ENCODE data around the gene SEC16B.
A peak's percentile ranks its signal among the peaks of the same experiment; 100 is the strongest.

The SEC16B gene

DNA sequence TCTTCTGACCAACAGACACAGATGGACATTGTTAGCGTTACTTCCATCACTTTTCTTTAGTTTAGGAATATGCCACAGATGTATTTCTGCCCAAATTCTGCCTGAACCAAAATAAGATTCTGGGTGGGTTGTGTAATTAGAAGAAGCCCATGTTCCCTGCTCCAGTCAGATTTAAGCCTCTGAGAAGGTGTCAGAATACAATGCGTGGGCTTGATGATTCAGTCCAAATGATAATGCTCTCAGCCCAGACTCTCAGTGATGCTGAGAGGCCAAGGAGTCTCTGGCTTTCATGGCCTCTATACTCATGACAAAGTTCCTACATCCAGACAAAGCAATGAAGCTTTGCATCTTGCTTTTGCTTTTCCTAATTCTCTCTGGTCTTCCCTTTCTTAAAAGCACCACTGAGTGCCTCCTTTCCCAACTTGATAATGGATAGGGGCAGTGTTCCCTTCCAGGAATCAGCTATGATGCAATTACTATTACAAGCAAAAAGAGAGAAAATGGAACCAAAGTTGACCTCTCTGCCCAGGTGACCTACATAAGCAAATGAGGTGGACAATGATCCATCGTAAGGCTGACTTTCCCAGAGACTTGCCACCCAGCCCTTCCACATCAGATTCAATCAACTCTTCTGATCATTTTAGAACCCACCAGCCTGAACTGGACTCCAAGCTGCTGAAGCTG lies 8.8 kb downstream of the SEC16B start:
- no peak for DNase-seq (ENCODE audit: insufficient read length, low spot score)
- TF ChIP-seq POLR2A (IDR thresholded peaks at IDR 0.05; ENCODE audit: low read depth, low read length) = no peak
- FAIRE-seq = no peak

DNA sequence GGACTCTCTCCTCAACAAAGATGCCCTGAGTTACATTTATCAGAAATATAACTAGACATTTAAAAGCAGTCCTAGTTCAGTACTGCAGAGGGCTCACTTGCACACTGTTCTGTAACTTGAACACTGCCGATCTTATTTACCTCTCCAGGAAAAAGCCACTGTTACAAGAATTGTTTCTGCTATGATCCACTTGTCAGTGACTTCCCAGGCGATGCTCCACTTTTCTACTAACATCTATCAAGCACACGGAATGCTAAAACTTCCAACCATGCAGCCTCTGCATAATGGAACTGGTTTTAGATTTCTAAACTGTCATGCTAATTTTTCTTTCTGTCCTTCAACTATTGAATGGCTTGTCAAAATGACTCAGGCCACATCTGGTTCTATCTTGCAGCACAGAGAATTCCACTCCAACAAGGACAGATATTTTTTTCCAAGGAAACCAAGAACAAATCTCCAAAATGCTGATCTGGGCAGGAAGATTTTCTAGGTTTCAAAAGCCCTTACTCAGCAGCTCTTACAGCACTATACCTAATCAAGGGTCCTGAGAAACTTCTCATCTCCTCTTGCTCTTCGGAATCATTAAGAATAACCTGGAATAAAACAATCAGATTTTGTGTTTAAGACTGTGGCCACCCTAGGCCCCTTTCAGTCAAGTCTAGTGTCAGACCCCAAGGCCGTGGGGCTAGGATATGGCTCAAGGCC lies 9.9 kb downstream of the SEC16B start:
- FAIRE-seq = no peak
- DNase-seq (ENCODE audit: insufficient read length, low spot score) = peak; percentile 14
- TF ChIP-seq POLR2A (IDR thresholded peaks at IDR 0.05; ENCODE audit: low read depth, low read length) = no peak

DNA sequence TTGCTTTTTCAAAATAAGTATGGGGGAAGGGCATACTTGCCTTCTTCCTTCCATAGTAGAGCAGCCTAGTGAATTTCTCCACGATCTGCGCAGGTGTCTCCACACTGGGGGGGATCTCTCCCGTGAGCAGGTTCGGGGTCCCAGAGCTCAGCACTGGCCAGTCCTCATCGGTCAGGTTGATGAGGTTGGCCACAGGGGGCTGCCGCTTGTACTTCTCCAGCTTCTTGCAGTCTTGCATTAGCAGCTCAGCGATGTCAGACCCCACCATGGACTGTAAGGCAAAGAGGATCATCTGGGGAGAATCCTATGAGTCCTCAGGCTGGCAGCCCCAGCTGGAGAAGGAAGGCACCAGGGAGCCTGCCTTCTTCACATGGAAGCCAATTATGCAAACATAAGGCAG lies 11.8 kb downstream of the SEC16B start:
- DNase-seq (ENCODE audit: insufficient read length, low spot score) (no peak), FAIRE-seq (no peak)
- TF ChIP-seq POLR2A (IDR thresholded peaks at IDR 0.05; ENCODE audit: low read depth, low read length) = no peak

DNA sequence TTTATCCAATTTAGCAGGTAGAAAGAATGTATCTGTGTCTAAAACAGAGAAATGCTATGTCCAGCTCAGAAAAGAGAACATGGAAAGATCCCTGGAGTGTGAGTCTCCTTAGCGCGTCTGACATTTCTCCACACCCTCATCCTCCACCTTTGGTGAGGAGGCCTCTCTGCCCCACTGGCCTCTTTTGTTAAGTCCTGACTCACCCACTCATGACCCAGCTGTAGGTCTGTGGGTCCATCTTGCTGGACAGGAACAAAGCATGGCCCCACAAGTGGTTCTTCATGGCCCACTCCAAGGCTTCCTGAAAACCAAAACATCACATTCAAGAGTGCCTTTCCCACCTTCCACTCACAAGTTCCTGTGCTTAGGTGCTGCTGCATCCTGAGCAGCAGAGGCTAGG lies 15.8 kb downstream of the SEC16B start:
- TF ChIP-seq POLR2A (IDR thresholded peaks at IDR 0.05; ENCODE audit: low read depth, low read length) = no peak
- no peak for FAIRE-seq

DNA sequence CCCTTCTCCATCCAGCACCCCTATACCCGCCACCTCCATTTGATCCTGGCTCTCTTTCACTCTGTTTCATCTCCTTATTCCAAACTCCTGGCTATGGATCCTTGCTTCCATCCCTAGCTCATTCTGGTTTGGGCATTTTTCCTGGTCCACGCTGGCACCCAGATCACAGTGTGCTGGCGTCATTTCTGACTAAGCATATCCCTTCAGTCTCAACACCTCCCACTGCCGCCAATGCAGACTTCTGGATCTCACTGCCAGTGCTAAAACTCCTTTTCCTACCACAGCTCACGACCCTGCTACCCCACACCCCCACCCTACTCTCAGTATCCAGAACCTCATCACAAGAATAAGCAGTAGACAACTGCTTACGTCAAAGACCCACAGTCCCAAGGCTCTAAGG lies 16.3 kb downstream of the SEC16B start:
- DNase-seq (ENCODE audit: insufficient read length, low spot score) = no peak
- no peak for TF ChIP-seq POLR2A (IDR thresholded peaks at IDR 0.05; ENCODE audit: low read depth, low read length)
- no peak for FAIRE-seq

More for the DNA sequence above, 15.8 kb downstream of the SEC16B start:
- no peak for DNase-seq (ENCODE audit: insufficient read length, low spot score)

DNA sequence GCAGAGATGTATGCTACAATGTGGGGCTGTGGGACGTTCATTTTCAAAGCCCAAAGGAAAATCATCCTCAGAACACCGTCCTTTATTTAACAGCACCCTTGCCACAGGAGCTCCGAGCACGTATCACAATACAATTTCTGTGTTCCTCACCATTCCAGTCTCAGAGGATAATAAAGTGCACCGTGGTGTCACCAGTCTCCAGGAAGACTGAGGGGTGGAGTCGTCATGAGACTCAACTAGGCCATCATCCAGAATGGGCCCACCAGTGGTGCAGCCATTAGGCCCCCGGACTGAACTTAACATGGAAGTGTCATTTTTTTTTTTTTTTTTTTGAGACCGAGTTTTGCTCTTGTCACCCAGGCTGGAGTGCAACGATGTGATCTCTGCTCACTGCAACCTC lies 17.2 kb downstream of the SEC16B start:
- DNase-seq (ENCODE audit: insufficient read length, low spot score) (no peak), FAIRE-seq (no peak)
- TF ChIP-seq POLR2A (IDR thresholded peaks at IDR 0.05; ENCODE audit: low read depth, low read length) = no peak

DNA sequence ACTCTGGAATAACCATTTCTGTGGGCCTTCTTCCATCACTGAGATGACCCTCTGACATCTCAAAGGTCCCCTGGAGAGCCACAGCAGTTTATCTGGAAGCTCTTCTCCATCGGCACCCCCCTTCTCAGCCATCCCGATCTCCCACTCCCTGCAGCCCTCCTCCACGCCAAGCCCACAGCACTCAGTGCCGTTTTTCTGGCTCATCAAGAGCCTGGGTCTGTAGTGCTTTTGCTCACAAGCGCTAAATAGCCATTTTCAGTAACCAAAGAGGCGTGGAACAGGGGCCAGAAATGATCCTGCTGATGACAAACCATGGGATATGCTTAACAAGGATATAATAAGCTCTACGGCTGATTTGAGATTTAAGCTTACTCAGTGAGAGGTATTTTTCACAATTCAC lies 17.6 kb downstream of the SEC16B start:
- no peak for DNase-seq (ENCODE audit: insufficient read length, low spot score)
- no peak for FAIRE-seq
- TF ChIP-seq POLR2A (IDR thresholded peaks at IDR 0.05; ENCODE audit: low read depth, low read length) = no peak

DNA sequence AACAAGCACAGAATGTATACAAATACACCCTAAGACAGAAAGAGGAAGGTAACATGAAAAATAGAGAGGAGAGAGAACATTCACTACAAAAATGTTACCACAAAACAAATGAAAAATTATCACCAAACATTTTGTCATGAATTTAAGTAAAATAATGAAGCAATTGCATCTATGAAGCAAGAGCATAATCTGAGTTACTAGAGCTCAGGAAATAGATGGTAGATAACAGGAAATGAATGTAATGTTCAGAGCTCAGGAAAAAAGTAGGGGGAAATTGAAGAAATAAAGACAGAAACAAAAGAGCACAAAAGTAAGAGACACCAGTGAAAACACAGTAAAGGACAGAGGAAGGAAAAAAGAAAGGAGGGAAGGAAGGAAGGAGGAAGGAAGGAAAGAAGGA lies 19.4 kb downstream of the SEC16B start:
- DNase-seq (ENCODE audit: insufficient read length, low spot score) (no peak), FAIRE-seq (no peak)
- no peak for TF ChIP-seq POLR2A (IDR thresholded peaks at IDR 0.05; ENCODE audit: low read depth, low read length)

DNA sequence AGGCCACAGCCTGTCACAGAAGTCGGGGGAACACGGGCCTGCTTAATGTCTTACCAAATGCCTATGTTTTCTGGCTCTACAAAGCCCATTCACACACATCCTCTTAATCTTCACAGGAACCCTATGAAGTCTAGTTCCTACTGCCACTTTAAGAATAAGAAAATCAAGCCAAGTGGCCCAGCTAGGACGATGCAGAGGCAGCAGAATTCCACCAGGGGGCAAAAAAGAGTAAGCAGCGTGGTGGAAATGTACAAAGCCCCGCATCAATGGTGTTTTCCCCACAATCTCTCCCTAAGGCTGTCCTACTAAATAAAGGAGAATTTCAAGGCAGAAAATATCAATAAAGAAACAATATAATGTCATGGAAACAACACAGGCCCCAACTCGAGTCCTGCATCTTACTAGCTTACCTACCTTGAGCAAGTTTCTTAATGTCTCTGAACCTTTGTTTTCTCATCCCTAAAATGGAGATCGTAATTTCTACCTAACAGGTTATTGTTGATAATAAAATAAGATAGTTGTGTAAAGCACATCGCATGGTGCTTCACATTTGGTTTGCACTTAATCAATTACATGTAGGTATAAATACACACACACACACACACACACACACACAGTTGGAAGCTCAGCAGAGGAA lies 21.4 kb downstream of the SEC16B start:
- DNase-seq (ENCODE audit: insufficient read length, low spot score) (peak; percentile 38), FAIRE-seq (peak; percentile 23)

DNA sequence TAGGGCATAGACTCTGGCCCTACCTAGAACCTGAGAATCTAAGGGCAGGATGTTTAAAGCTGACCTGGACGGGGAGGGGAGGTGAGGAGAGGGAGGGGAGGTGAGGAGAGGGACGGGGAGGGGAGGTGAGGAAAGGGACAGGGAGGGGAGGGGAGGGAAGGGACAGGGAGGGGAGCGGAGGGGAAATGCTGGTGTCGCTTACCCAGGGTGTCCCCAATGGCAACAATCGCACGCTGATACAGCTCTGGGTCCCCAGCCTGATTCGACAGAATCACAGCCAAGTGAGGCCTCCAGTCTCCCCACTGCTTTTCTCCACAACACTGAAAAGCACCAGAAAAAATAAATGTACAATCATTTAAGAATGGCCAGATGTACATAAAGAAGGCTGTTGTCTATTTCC lies 22.2 kb downstream of the SEC16B start:
- TF ChIP-seq POLR2A (IDR thresholded peaks at IDR 0.05; ENCODE audit: low read depth, low read length) = no peak
- no peak for FAIRE-seq

More for the DNA sequence above, 21.4 kb downstream of the SEC16B start:
- no peak for TF ChIP-seq POLR2A (IDR thresholded peaks at IDR 0.05; ENCODE audit: low read depth, low read length)

DNA sequence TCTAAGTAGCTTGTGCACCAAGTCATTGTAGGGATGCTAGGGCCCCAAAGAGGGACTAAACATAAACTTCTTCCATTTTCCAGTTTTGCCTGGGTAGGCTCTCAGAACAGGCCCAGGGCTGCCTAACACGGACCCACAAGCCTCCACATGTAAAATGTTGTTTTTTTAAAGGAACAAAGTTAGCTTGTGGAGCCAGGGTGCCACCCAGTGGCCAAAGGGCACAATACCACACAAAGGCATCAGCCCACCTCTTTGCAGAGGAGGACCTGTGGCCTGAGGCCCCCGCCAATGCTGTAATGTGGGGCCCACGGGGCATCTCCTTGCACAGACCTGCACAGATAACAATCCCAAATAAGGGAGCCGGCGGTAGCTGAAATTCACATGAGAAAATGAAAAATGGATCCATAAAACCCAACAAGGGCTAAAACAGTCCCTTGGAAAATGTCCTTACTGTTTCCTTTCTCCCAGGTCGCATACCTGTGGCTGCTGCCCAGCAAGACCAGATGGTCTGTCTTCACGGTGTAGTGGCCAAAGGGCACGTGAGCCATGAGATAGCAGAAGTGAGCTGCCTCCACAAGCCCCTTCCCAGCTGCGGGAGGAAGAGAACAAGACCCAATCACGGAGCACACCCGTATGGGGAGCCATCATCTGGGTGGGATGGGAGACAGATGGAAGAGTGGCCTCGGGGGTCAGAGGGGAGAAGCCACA lies 23.8 kb downstream of the SEC16B start:
- TF ChIP-seq POLR2A (IDR thresholded peaks at IDR 0.05; ENCODE audit: low read depth, low read length) = no peak
- no peak for FAIRE-seq
- peak; percentile 47 for DNase-seq (ENCODE audit: insufficient read length, low spot score)

More for the DNA sequence above, 22.2 kb downstream of the SEC16B start:
- no peak for DNase-seq (ENCODE audit: insufficient read length, low spot score)

DNA sequence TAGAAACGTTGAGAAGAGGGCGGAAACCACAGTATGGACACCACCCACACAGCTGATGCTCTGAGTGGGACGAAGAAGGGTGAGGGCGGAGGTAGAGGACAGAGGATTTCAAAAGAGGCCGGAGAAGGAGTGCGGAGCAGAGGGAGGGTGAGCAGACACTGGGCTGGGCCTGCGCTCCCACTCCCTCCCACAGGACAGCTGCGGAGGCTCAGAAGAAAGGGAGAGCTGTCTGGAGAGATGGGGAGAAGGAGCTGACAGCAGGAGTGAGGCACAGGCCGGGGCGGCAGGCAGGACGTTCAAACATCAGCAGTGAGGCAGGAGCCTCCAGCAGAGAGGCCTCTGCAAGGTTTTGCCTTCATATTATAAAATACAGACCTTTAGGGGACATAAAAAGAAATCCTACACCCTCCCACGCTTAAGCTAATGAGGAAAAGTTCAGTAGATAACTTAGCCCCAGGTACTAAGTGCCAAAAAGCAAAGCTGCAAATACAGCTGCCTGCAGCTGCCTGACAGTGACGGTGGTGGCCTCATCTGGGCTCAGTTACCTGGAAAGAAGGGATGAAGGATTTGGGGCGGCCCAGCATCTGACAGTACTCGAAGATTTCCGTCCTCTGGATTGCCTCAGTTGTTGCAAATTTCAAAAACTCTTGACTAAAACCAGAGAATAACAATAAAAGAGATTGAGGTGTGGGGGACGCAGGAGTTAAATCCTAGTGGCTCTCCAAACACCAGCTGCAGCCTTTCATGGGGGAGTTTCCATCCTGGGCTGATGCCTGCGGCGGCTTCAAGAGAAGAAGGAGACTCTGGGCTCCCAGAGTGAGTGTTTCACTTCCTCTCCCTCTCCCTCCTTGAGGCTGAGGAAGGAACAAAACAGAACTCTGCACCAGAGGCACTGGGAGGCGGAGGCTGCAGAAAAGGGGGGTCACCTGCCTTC lies 25.6 kb downstream of the SEC16B start:
- DNase-seq (ENCODE audit: insufficient read length, low spot score) = no peak
- TF ChIP-seq POLR2A (IDR thresholded peaks at IDR 0.05; ENCODE audit: low read depth, low read length) = no peak
- no peak for FAIRE-seq

DNA sequence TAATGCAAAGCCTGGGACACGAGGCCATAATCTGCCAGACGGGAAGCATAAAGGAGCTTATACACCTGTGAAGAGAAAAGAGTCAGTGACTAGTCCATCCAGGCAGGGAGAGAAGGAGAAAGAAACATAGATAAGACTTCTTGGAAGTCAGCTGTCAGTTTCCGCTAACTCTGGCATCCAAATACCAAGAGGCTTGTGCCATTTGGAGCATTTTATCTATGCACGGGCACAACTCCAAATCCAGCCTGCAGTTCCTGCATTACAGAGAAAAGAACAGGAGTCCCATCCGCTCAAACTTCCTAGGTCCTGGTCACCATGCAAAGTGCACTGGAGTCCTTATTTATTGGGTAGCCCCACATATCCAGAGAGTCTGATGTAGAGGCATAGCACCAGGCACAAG lies 27.9 kb downstream of the SEC16B start:
- DNase-seq (ENCODE audit: insufficient read length, low spot score) = no peak
- FAIRE-seq = no peak
- no peak for TF ChIP-seq POLR2A (IDR thresholded peaks at IDR 0.05; ENCODE audit: low read depth, low read length)

Data from H54 (cell line).